Loucy (cell line): ENCODE measurements around the gene CPEB4.

ENCODE experiments used
- EZH2phosphoT487 ChIP-seq: fragments of 200-600 bp; IDR thresholded peaks from 2 replicates; pipeline ENCODE4 v1.6.1; 2018; ENCODE audit warnings: antibody characterized with exemption, mild to moderate bottlenecking, moderate library complexity, borderline replicate concordance
- TF ChIP-seq, protein P1 (sequence below): fragments of 200-600 bp; sonication (generic); conservative IDR thresholded peaks from 2 replicates; pipeline ENCODE4 v1.5.1; 2014; ENCODE audit warnings: mild to moderate bottlenecking, antibody characterized with exemption, low read length

- TF ChIP-seq, protein P1, sequence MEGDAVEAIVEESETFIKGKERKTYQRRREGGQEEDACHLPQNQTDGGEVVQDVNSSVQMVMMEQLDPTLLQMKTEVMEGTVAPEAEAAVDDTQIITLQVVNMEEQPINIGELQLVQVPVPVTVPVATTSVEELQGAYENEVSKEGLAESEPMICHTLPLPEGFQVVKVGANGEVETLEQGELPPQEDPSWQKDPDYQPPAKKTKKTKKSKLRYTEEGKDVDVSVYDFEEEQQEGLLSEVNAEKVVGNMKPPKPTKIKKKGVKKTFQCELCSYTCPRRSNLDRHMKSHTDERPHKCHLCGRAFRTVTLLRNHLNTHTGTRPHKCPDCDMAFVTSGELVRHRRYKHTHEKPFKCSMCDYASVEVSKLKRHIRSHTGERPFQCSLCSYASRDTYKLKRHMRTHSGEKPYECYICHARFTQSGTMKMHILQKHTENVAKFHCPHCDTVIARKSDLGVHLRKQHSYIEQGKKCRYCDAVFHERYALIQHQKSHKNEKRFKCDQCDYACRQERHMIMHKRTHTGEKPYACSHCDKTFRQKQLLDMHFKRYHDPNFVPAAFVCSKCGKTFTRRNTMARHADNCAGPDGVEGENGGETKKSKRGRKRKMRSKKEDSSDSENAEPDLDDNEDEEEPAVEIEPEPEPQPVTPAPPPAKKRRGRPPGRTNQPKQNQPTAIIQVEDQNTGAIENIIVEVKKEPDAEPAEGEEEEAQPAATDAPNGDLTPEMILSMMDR: no peak
- TF ChIP-seq EZH2phosphoT487: no peak
Measured at GRCh38 chr5:173872957-173873305, 15.2 kb upstream of the CPEB4 start.
